ENCODE results near the gene RBM41. TPM values are rescaled to one million over a fixed set of nuclear protein-coding genes. Genes with fewer than 3 reads are reported as not detected.

RBM41 gene
- total RNA-seq, 4 donors from 2014 or later: 10.5 to 17.9 (median 13.8) TPM

- no peaks in the 10 kb centered on the region for H3K27me3 ChIP-seq
- DNase-seq: no peak
Measured at GRCh38 chrX:107025545-107025944, 93.1 kb downstream of the RBM41 start.

DNA sequence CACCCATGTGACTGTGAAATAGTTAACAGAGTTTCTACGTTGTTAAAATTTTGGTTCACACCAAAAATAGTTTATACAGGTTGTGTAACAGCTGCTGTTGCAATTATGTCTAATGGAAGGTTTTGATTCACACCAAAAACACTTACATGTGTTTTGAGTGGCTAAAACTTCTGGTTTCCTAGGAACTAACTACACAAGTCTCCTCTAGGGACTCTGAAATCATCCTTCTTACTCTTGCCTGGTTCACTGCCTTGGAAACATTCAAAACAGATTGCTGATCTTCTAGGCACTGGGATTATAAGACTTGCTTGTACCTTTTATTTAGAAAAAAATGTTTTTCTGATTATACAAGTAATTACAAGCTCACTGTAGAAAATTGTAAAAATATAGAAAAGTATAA lies 103.7 kb downstream of the RBM41 start:
- Histone ChIP-seq H3K9me3 (no peaks in the 10 kb centered on the region), H3K4me3 (no peak overlapping the region), H3K27me3 (no peaks in the 10 kb centered on the region), H3K27ac (no peak overlapping the region), H3K4me1 (no peaks in the 10 kb centered on the region), H3K36me3 (no peaks in the 10 kb centered on the region)
- intact Hi-C loops (cut with DNase I): no loop called here
- 22 to 41% methylated on average over 1 of the region's 1 CpG for WGBS, 2 donors
- DNase-seq: no peak
- TF ChIP-seq CTCF (IDR thresholded peaks at IDR 0.05) (no peak), POLR2A (IDR thresholded peaks at IDR 0.05) (no peak)

More at GRCh38 chrX:107025545-107025944, 93.1 kb downstream of the RBM41 start:
- WGBS, 2 donors: 30 to 39% methylated on average over 2 of the region's 2 CpGs
- no peak overlapping the region for H3K4me3 ChIP-seq
- no peaks in the 10 kb centered on the region for H3K9me3 ChIP-seq
- no peak overlapping the region for H3K27ac ChIP-seq
- intact Hi-C loops (cut with DNase I): no loop called here
- TF ChIP-seq CTCF (IDR thresholded peaks at IDR 0.05): peak in 4 of 6 experiments; percentile 32 to 52 (median 34)
- TF ChIP-seq POLR2A (IDR thresholded peaks at IDR 0.05): no peak
- H3K36me3 ChIP-seq: no peaks in the 10 kb centered on the region
- no peaks in the 10 kb centered on the region for H3K4me1 ChIP-seq

Other genes starting within 250 kb of the RBM41 start
- gene RIPPLY1, start 215.5 kb downstream of the RBM41 start, total RNA-seq: not detected
- not detected for gene CLDN2, start 198.4 kb downstream of the RBM41 start, total RNA-seq
- gene MORC4, start 118.6 kb downstream of the RBM41 start, total RNA-seq: 10 to 100 TPM; 12.5 to 22.6 (median 17.2) TPM
- gene NUP62CL, start 87.6 kb upstream of the RBM41 start, total RNA-seq: 1 to 10 TPM in 3 of 4 donors, under 1 TPM in 1; 0.68 to 5.5 (median 2.1) TPM
- gene DNAAF6, start 87.8 kb upstream of the RBM41 start, total RNA-seq: not detected

All from esophagus squamous epithelium (tissue), 5 donors.